HepG2 (cell line): Measurements from ENCODE around the gene UNC79. TPM values are rescaled to one million over a fixed set of nuclear protein-coding genes. Genes with fewer than 3 reads are reported as not detected.

Experiments
- ATAC-seq: fragments of 200-7000 bp; cut with Tn5 transposase; 3 replicates; pipeline ENCODE4 v1.9.1; 2020; ENCODE audit warnings: mild to moderate bottlenecking, moderate library complexity
- BruUV-seq: library from RNA; stranded (reverse); fragments of 400-500 nt; replicated peaks from 2 replicates; lab custom pipeline; 2021; lab: Mats Ljungman, UMichigan
- CTCF ChIA-PET: fragments of 300-600 bp; formaldehyde crosslinking; extraction: SDS; loops from one replicate; lab custom pipeline; 2021; ENCODE audit warnings: low total read pairs, inconsistent platforms, low intra/inter-chr PET ratio; lab: Yijun Ruan, JAX
- POLR2A ChIA-PET: fragments of 350-600 bp; sonication (Branson Sonifier 250); formaldehyde crosslinking; loops from one replicate; lab custom pipeline; 2020; ENCODE audit warnings: antibody characterized with exemption, inconsistent platforms; lab: Yijun Ruan, JAX
- DNase-seq: peaks from one replicate; pipeline ENCODE4 v3.0.0-alpha.2; 2015; ENCODE audit warnings: low spot score
- FAIRE-seq: peaks from 3 replicates; lab custom pipeline; 2011; peaks lifted over from hg19 to GRCh38; lab: Jason Lieb, UNC
- H2AFZ ChIP-seq: one replicate; pipeline ENCODE4 v1.6.1; 2011; ENCODE audit warnings: low read length, inconsistent platforms
- H3K27ac ChIP-seq: fragments of 300-600 bp; 3 replicates; pipeline ENCODE4 v1.8.0; 2011; ENCODE audit warnings: mixed run types, mild to moderate bottlenecking, mixed read lengths, low read length, inconsistent platforms; ENCODE audit not compliant: insufficient read depth; ENCODE audit errors: extremely low read length
- H3K27me3 ChIP-seq, 2 experiments: fragments of 200-600 bp in 1 of 2; 2 replicates in 1 of 2; 3 replicates in 1 of 2; pipeline versions ENCODE4 v1.6.0 to v1.8.0; 2011; ENCODE audit warnings: low read length in 2 of 2, mild to moderate bottlenecking in 2 of 2, moderate library complexity in 2 of 2, inconsistent platforms in 1 of 2; ENCODE audit not compliant: insufficient read depth in 2 of 2, control insufficient read depth in 1 of 2
- H3K36me3 ChIP-seq, 2 experiments: fragments of 200-600 bp in 1 of 2; replicated peaks in 1 of 2; 2 replicates in 1 of 2; 3 replicates in 1 of 2; pipeline versions ENCODE4 v1.5.1 to v1.8.0; 2011; ENCODE audit warnings: low read length in 2 of 2, inconsistent platforms in 1 of 2; ENCODE audit not compliant: insufficient read depth in 2 of 2, control insufficient read depth in 1 of 2
- H3K4me1 ChIP-seq: 2 replicates; pipeline ENCODE4 v1.5.1; 2012; ENCODE audit warnings: low read length, inconsistent platforms; ENCODE audit not compliant: insufficient read depth
- H3K4me2 ChIP-seq: 2 replicates; pipeline ENCODE4 v1.6.0; 2011; ENCODE audit warnings: low read depth, low read length, inconsistent platforms
- H3K4me3 ChIP-seq, 3 experiments: fragments of 200-600 bp in 1 of 3; sonication (generic), shearing (Covaris generic) in 1 of 3; replicated peaks in 1 of 3; 2 replicates each; pipeline ENCODE4 v1.5.1; 2011 to 2016; ENCODE audit warnings: low read length in 3 of 3, inconsistent platforms in 2 of 3, low read depth in 2 of 3, mild to moderate bottlenecking in 2 of 3, control low read depth in 1 of 3, mixed read lengths in 1 of 3; ENCODE audit not compliant: insufficient read depth in 1 of 3
- H3K79me2 ChIP-seq: one replicate; pipeline ENCODE4 v1.6.1; 2011; ENCODE audit warnings: low read length, inconsistent platforms; ENCODE audit not compliant: insufficient read depth
- H3K9ac ChIP-seq: 2 replicates; pipeline ENCODE4 v1.6.0; 2011; ENCODE audit warnings: mild to moderate bottlenecking, low read depth, low read length, inconsistent platforms; ENCODE audit not compliant: insufficient read depth
- H3K9me3 ChIP-seq: 2 replicates; pipeline ENCODE4 v1.5.1; 2012; ENCODE audit warnings: mild to moderate bottlenecking, low read length
- H4K20me1 ChIP-seq: 2 replicates; pipeline ENCODE4 v1.6.0; 2011; ENCODE audit warnings: inconsistent platforms, mild to moderate bottlenecking, low read length, moderate library complexity; ENCODE audit not compliant: insufficient read depth
- ATF6 ChIP-seq: sonication (generic); formaldehyde crosslinking; conservative IDR thresholded peaks from 2 replicates; pipeline ENCODE4 v1.4.0; 2020; ENCODE audit warnings: missing genetic modification reagents
- HNRNPK ChIP-seq: fragments of 200-400 bp; formaldehyde crosslinking; IDR thresholded peaks from 2 replicates; pipeline ENCODE4 v1.6.1; 2018; ENCODE audit warnings: low read length, low read depth, moderate library complexity, mild to moderate bottlenecking; ENCODE audit not compliant: poor library complexity, severe bottlenecking
- PATZ1 ChIP-seq: sonication (generic); formaldehyde crosslinking; IDR thresholded peaks from 2 replicates; pipeline ENCODE4 v1.4.0; 2020; ENCODE audit warnings: missing genetic modification reagents
- RFXANK ChIP-seq: IDR thresholded peaks from 2 replicates; pipeline ENCODE4 v1.6.1; 2016
- SP5 ChIP-seq: IDR thresholded peaks from 2 replicates; pipeline ENCODE4 v1.6.1; 2016; ENCODE audit warnings: low read depth, borderline replicate concordance
- TFAP4 ChIP-seq: sonication (generic); IDR thresholded peaks from 2 replicates; pipeline ENCODE4 v1.6.1; 2016; ENCODE audit warnings: low read depth, borderline replicate concordance
- THAP8 ChIP-seq: sonication (generic); formaldehyde crosslinking; IDR thresholded peaks from 2 replicates; pipeline ENCODE4 v1.5.1; 2020; ENCODE audit warnings: missing genetic modification reagents, mild to moderate bottlenecking, borderline replicate concordance
- ZBTB37 ChIP-seq: sonication (generic); formaldehyde crosslinking; IDR thresholded peaks from 2 replicates; pipeline ENCODE4 v1.4.0; 2020; ENCODE audit warnings: mild to moderate bottlenecking, missing genetic modification reagents
- ZNF513 ChIP-seq: sonication (generic); formaldehyde crosslinking; conservative IDR thresholded peaks from 2 replicates; pipeline ENCODE4 v1.5.0; 2020; ENCODE audit warnings: missing genetic modification reagents
- ZNF616 ChIP-seq: sonication (generic); formaldehyde crosslinking; IDR thresholded peaks from 2 replicates; pipeline ENCODE4 v1.5.0; 2020; ENCODE audit warnings: low read depth, mild to moderate bottlenecking, missing genetic modification reagents
- WGBS: methylation state at CpG from one replicate; pipeline ENCODE4 v1.1.6; 2017; ENCODE audit warnings: low lambda C conversion rate; 5-methylcytosine and 5-hydroxymethylcytosine counted together
- in situ Hi-C: cut with HindIII; loops from 2 replicates; pipeline ENCODE4 v1.10.0; 2017; ENCODE audit warnings: low pct_unique_long_range_greater_than_20kb; ENCODE audit not compliant: extremely low pct_ligation_motif_present
- intact Hi-C: fragments of 100-400 bp; cut with micrococcal nuclease; formaldehyde crosslinking; loops from one replicate; pipeline ENCODE4 v1.10.0; 2022; ENCODE audit not compliant: unreplicated experiment
- polyA plus RNA-seq, 8 experiments: library from polyadenylated mRNA; depleted of rRNA in 3 of 8; stranded (reverse) in 7 of 8; unstranded in 1 of 8; fragments of >200 nt; fragmentation: Illumina TruSeq in 4 of 8; extraction: Trizol in 4 of 8; gene quantifications; 2 replicates each; pipeline versions ENCODE4 v1.2.1 to v1.2.3, GENCODE V29; 2011 to 2016; ENCODE audit warnings: low read depth in 4 of 8, missing spikeins in 1 of 8, mixed read lengths in 1 of 8; ENCODE audit not compliant: insufficient read depth in 1 of 8
- total RNA-seq, 5 experiments: library from RNA; depleted of rRNA; stranded (reverse); fragments of >200 nt; fragmentation: Illumina TruSeq; extraction: Trizol; gene quantifications; 2 replicates each; pipeline ENCODE4 v1.2.3, GENCODE V29; 2016; ENCODE audit warnings: low read depth in 1 of 5

UNC79 gene
- total and polyA plus RNA-seq, 2 of the 13 experiments (the other 11 are each of a cell fraction or from before 2014, with no cell fraction given) = under 0.01 TPM; not detected in 1

GRCh38 chr14:93396456-93396855 is 34.3 kb upstream of the UNC79 start:
- POLR2A ChIA-PET = no interaction called here
- Histone ChIP-seq H3K79me2 (no peaks in the 10 kb centered on the region), H4K20me1 (no peaks in the 10 kb centered on the region), H3K27me3 (no peaks in the 10 kb centered on the region), H3K4me3 (no peak overlapping the region), H3K4me1 (no peaks in the 10 kb centered on the region), H3K4me2 (no peak overlapping the region), H3K27ac (no peak overlapping the region), H2AFZ (no peak overlapping the region), H3K9me3 (0 out of 2 replicates have a peak, but pooled peaks cover 9% of the 10 kb centered on the region), H3K9ac (no peak overlapping the region), H3K36me3 (no peaks in the 10 kb centered on the region)
- BruUV-seq = no TSS peak
- in situ Hi-C loops (no loop called here), intact Hi-C loops (no loop called here)
- FAIRE-seq (no peak), ATAC-seq (no peak), DNase-seq (peak; percentile 7)
- CTCF ChIA-PET = no interaction called here
- WGBS = 0% methylated on average over 1 of the region's 1 CpG
- TF ChIP-seq ZNF513 (CRISPR knock-in tag) = no peak
- no peak for TF ChIP-seq ZNF616 (CRISPR knock-in tag)
- TF ChIP-seq RFXANK = no peak
- TF ChIP-seq SP5 = no peak
- TF ChIP-seq HNRNPK = no peak
- no peak for TF ChIP-seq ATF6 (CRISPR knock-in tag)
- TF ChIP-seq PATZ1 (CRISPR knock-in tag) = no peak
- TF ChIP-seq TFAP4 = no peak
- TF ChIP-seq ZBTB37 = no peak
- no peak for TF ChIP-seq THAP8 (CRISPR knock-in tag)
